ENCODE data around the gene SUN5. TPM values are rescaled to one million over a fixed set of nuclear protein-coding genes. Genes with fewer than 3 reads are reported as not detected.
"Not testable (repeated sequence)": the region's sequence is repeated elsewhere in the genome, so short reads cannot be mapped to it uniquely, and the experiment has no call there.

SUN5 gene
- total RNA-seq, 1 donor = not detected

DNA sequence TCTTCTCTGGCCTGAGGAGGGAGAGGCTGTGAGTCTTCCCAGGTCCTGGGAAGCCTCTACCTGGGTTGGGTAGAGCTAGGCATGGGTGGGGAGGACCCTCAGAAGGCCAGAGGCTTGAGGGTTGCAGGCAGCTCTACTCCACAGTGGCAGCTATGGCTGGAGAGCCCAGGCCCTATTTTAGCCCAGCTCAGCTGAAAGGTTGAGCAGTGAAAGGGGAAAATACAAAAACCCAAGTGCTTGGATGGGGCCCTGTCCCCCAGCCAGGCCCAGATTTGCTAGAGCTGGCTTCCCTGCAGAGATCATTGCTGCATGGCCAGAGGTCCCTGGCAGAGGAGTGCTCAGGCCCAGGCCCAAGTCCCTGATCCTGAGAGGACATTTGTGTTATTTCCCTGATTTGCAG lies 45.7 kb downstream of the SUN5 start:
- Histone ChIP-seq H2AFZ (ENCODE audit: low read length) (no peak overlapping the region), H3K4me3 (ENCODE audit: insufficient read depth, low read length) (no peak overlapping the region), H4K20me1 (ENCODE audit: insufficient read depth, low read length) (no peaks in the 10 kb centered on the region), H3K27me3 (ENCODE audit: insufficient read depth, low read length) (no peaks in the 10 kb centered on the region), H3K27ac (ENCODE audit: low read depth, low read length) (no peak overlapping the region), H3K9me3 (ENCODE audit: low read depth, low read length) (no peaks in the 10 kb centered on the region), H3K4me2 (ENCODE audit: insufficient read depth, low read length) (no peak overlapping the region), H3K4me1 (ENCODE audit: insufficient read depth, low read length) (no peaks in the 10 kb centered on the region), H3K79me2 (ENCODE audit: insufficient read depth, low read length) (no peaks in the 10 kb centered on the region), H3K36me3 (ENCODE audit: insufficient read depth, low read length) (no peaks in the 10 kb centered on the region)
- TF ChIP-seq, protein P1, sequence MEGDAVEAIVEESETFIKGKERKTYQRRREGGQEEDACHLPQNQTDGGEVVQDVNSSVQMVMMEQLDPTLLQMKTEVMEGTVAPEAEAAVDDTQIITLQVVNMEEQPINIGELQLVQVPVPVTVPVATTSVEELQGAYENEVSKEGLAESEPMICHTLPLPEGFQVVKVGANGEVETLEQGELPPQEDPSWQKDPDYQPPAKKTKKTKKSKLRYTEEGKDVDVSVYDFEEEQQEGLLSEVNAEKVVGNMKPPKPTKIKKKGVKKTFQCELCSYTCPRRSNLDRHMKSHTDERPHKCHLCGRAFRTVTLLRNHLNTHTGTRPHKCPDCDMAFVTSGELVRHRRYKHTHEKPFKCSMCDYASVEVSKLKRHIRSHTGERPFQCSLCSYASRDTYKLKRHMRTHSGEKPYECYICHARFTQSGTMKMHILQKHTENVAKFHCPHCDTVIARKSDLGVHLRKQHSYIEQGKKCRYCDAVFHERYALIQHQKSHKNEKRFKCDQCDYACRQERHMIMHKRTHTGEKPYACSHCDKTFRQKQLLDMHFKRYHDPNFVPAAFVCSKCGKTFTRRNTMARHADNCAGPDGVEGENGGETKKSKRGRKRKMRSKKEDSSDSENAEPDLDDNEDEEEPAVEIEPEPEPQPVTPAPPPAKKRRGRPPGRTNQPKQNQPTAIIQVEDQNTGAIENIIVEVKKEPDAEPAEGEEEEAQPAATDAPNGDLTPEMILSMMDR (IDR thresholded peaks at IDR 0.05; ENCODE audit: extremely low read depth, low read depth, low read length) = no peak
- DNase-seq (ENCODE audit: insufficient read length, low spot score, missing footprints) = no peak

DNA sequence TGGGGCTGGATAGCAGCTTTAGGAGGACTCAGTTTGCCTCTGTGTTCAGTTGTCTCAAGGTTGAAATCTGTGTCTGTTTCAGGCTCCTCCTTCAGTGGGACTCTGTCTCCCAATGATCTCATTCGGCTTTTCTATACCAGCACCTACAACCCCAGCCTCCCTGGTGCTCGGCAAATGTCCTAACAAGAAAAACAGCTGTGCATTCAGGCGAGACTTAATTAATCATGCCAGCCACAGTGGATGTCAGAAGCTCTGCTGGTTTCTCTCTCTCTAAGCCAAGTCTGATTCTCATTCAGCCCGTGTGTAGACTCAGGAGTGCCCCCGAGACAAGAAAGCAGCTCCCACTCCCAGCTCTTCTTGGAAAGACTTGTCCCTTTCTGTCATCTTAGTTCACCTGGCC lies 46.8 kb downstream of the SUN5 start:
- Histone ChIP-seq H2AFZ (ENCODE audit: low read length) (no peak overlapping the region), H3K27ac (ENCODE audit: low read depth, low read length) (no peak overlapping the region), H3K4me2 (ENCODE audit: insufficient read depth, low read length) (no peak overlapping the region), H3K4me1 (ENCODE audit: insufficient read depth, low read length) (no peaks in the 10 kb centered on the region), H3K27me3 (ENCODE audit: insufficient read depth, low read length) (no peaks in the 10 kb centered on the region), H4K20me1 (ENCODE audit: insufficient read depth, low read length) (no peaks in the 10 kb centered on the region), H3K9me3 (ENCODE audit: low read depth, low read length) (no peaks in the 10 kb centered on the region), H3K79me2 (ENCODE audit: insufficient read depth, low read length) (no peaks in the 10 kb centered on the region), H3K36me3 (ENCODE audit: insufficient read depth, low read length) (no peaks in the 10 kb centered on the region), H3K4me3 (ENCODE audit: insufficient read depth, low read length) (no peak overlapping the region)
- TF ChIP-seq, protein P1 (IDR thresholded peaks at IDR 0.05; ENCODE audit: extremely low read depth, low read depth, low read length) = no peak
- no peak for DNase-seq (ENCODE audit: insufficient read length, low spot score, missing footprints)

DNA sequence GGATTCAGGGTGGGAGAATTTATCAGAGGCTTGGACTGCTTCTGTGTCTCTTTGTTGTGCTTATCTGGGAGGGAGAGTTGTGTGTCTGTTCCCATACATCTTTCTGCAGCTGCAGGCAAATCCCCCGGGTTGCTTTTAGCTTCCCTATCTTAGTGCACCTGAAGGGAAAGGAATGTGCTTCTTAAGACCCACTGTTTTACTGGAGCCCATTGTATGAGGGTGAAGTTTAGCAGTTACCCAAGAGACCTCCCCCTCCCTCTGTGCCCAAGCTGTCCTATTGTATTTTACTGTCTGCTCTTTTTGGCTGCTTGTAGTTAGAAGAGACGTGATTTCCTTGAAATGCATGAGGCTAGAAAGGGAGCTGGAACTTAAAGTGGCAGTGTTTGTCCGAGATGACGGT lies 53.7 kb downstream of the SUN5 start:
- not testable (repeated sequence) for H2AFZ ChIP-seq (ENCODE audit: low read length); H3K4me1 ChIP-seq (ENCODE audit: insufficient read depth, low read length); H3K79me2 ChIP-seq (ENCODE audit: insufficient read depth, low read length); H3K9me3 ChIP-seq (ENCODE audit: low read depth, low read length); H4K20me1 ChIP-seq (ENCODE audit: insufficient read depth, low read length); H3K4me3 ChIP-seq (ENCODE audit: insufficient read depth, low read length); H3K36me3 ChIP-seq (ENCODE audit: insufficient read depth, low read length); DNase-seq (ENCODE audit: insufficient read length, low spot score, missing footprints); H3K4me2 ChIP-seq (ENCODE audit: insufficient read depth, low read length); H3K27ac ChIP-seq (ENCODE audit: low read depth, low read length)
- H3K27me3 ChIP-seq (ENCODE audit: insufficient read depth, low read length) = peaks cover 26% of the 10 kb centered on the region

DNA sequence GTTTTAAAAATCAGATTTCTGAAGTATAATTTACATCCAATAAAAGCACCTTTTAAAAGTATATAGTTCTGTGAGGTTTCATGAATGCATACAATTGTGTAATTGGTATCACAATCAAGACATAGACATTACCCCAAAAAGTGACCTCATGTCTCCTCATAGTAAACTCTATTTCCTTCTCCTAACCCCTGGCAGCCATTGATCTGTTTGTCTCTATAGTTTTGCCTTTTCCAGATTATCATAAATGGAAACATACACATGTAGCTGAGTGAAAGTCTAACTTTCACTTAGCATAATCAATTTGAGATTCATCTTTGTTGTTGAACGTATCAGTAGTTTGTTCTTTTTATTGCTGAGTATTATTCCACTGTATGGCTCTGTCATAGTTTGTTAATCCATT lies 57.6 kb downstream of the SUN5 start:
- H3K27ac ChIP-seq (ENCODE audit: low read depth, low read length) = no peak overlapping the region
- H3K4me3 ChIP-seq (ENCODE audit: insufficient read depth, low read length) = no peak overlapping the region
- TF ChIP-seq, protein P1 (IDR thresholded peaks at IDR 0.05; ENCODE audit: extremely low read depth, low read depth, low read length) = no peak
- no peaks in the 10 kb centered on the region for H3K79me2 ChIP-seq (ENCODE audit: insufficient read depth, low read length)
- H3K9me3 ChIP-seq (ENCODE audit: low read depth, low read length) = no peaks in the 10 kb centered on the region
- no peaks in the 10 kb centered on the region for H3K4me1 ChIP-seq (ENCODE audit: insufficient read depth, low read length)
- peaks cover 26% of the 10 kb centered on the region for H3K27me3 ChIP-seq (ENCODE audit: insufficient read depth, low read length)
- no peaks in the 10 kb centered on the region for H3K36me3 ChIP-seq (ENCODE audit: insufficient read depth, low read length)
- no peak for DNase-seq (ENCODE audit: insufficient read length, low spot score, missing footprints)
- H2AFZ ChIP-seq (ENCODE audit: low read length) = no peak overlapping the region
- no peak overlapping the region for H3K4me2 ChIP-seq (ENCODE audit: insufficient read depth, low read length)
- no peaks in the 10 kb centered on the region for H4K20me1 ChIP-seq (ENCODE audit: insufficient read depth, low read length)
